H9 (cell line): ENCODE results near the gene KANK4. TPM values are rescaled to one million over a fixed set of nuclear protein-coding genes. Genes with fewer than 3 reads are reported as not detected.

Experiments
- DNase-seq: peaks from one replicate; pipeline ENCODE4 v3.0.0-alpha.2; 2017
- H2AFZ ChIP-seq: one replicate; pipeline ENCODE4 v1.6.1; 2013; ENCODE audit warnings: mild to moderate bottlenecking, low read length, control low read depth, moderate library complexity
- H2AK5ac ChIP-seq: 2 replicates; pipeline ENCODE4 v1.6.1; 2013; ENCODE audit warnings: low read length, control low read depth, mixed read lengths; ENCODE audit not compliant: insufficient read length
- H2BK120ac ChIP-seq: one replicate; pipeline ENCODE4 v1.6.1; 2013; ENCODE audit warnings: low read depth, mild to moderate bottlenecking, low read length, control low read depth, inconsistent platforms; ENCODE audit not compliant: poor library complexity, severe bottlenecking
- H2BK12ac ChIP-seq: 2 replicates; pipeline ENCODE4 v1.6.1; 2013; ENCODE audit warnings: low read length, control low read depth, mixed read lengths, low read depth; ENCODE audit not compliant: insufficient read length
- H2BK15ac ChIP-seq: 2 replicates; pipeline ENCODE4 v1.6.1; 2013; ENCODE audit warnings: low read depth, low read length, control low read depth
- H2BK20ac ChIP-seq: one replicate; pipeline ENCODE4 v1.6.1; 2013; ENCODE audit warnings: low read depth, mild to moderate bottlenecking, low read length, control low read depth, inconsistent platforms; ENCODE audit not compliant: poor library complexity, severe bottlenecking
- H2BK5ac ChIP-seq: 2 replicates; pipeline ENCODE4 v1.6.1; 2013; ENCODE audit warnings: low read length, control low read depth, mixed read lengths; ENCODE audit not compliant: insufficient read length
- H3K14ac ChIP-seq: 2 replicates; pipeline ENCODE4 v1.6.1; 2013; ENCODE audit warnings: low read length, control low read depth; ENCODE audit not compliant: insufficient read depth
- H3K18ac ChIP-seq: 2 replicates; pipeline ENCODE4 v1.6.1; 2013; ENCODE audit warnings: low read depth, mild to moderate bottlenecking, mixed read lengths, low read length, control low read depth; ENCODE audit not compliant: insufficient read length
- H3K23ac ChIP-seq: 2 replicates; pipeline ENCODE4 v1.6.1; 2013; ENCODE audit warnings: low read length, control low read depth, mixed read lengths, low read depth; ENCODE audit not compliant: insufficient read length
- H3K23me2 ChIP-seq: 2 replicates; pipeline ENCODE4 v1.6.1; 2013; ENCODE audit warnings: low read depth, mild to moderate bottlenecking, mixed read lengths, low read length, control low read depth; ENCODE audit not compliant: insufficient read length, poor library complexity, severe bottlenecking
- H3K27ac ChIP-seq: 2 replicates; pipeline ENCODE4 v1.5.1; 2013; ENCODE audit warnings: low read length, control low read depth, mixed read lengths, low read depth; ENCODE audit not compliant: insufficient read length
- H3K27me3 ChIP-seq: 2 replicates; pipeline ENCODE4 v1.6.1; 2013; ENCODE audit warnings: low read length, control low read depth, inconsistent platforms; ENCODE audit not compliant: insufficient read depth
- H3K4ac ChIP-seq: 2 replicates; pipeline ENCODE4 v1.6.1; 2013; ENCODE audit warnings: low read depth, mild to moderate bottlenecking, control low read depth, inconsistent platforms, low read length, moderate library complexity
- H3K4me1 ChIP-seq: 2 replicates; pipeline ENCODE4 v1.6.1; 2013; ENCODE audit warnings: low read length, control low read depth, inconsistent platforms; ENCODE audit not compliant: insufficient read depth
- H3K4me2 ChIP-seq: 2 replicates; pipeline ENCODE4 v1.6.1; 2013; ENCODE audit warnings: low read length, control low read depth, mixed read lengths; ENCODE audit not compliant: insufficient read length, insufficient read depth
- H3K56ac ChIP-seq: 2 replicates; pipeline ENCODE4 v1.6.1; 2013; ENCODE audit warnings: low read depth, mild to moderate bottlenecking, mixed read lengths, low read length, control low read depth; ENCODE audit not compliant: insufficient read length
- H3K79me1 ChIP-seq: 2 replicates; pipeline ENCODE4 v1.6.1; 2013; ENCODE audit warnings: low read depth, mild to moderate bottlenecking, moderate library complexity, low read length, control low read depth, inconsistent platforms; ENCODE audit not compliant: insufficient read depth, poor library complexity, severe bottlenecking
- H3K79me2 ChIP-seq: 2 replicates; pipeline ENCODE4 v1.6.1; 2013; ENCODE audit warnings: low read length, control low read depth, inconsistent platforms; ENCODE audit not compliant: insufficient read depth
- H3K9ac ChIP-seq: 2 replicates; pipeline ENCODE4 v1.6.1; 2013; ENCODE audit warnings: low read length, control low read depth, mixed read lengths; ENCODE audit not compliant: insufficient read length; ENCODE audit errors: extremely low read depth
- H3K9me3 ChIP-seq: one replicate; pipeline ENCODE4 v1.6.1; 2013; ENCODE audit warnings: low read depth, low read length, inconsistent platforms; ENCODE audit not compliant: control insufficient read depth
- H3T11ph ChIP-seq: one replicate; pipeline ENCODE4 v1.6.1; 2013; ENCODE audit warnings: mild to moderate bottlenecking, low read length, control low read depth, inconsistent platforms
- H4K20me1 ChIP-seq: one replicate; pipeline ENCODE4 v1.6.1; 2013; ENCODE audit not compliant: control insufficient read depth, insufficient read length, insufficient read depth
- H4K5ac ChIP-seq: 2 replicates; pipeline ENCODE4 v1.6.1; 2013; ENCODE audit warnings: low read depth, mild to moderate bottlenecking, mixed read lengths, low read length, control low read depth; ENCODE audit not compliant: insufficient read length
- H4K8ac ChIP-seq: replicated peaks from 2 replicates; pipeline ENCODE4 v1.6.1; 2013; ENCODE audit warnings: low read length, control low read depth, mixed read lengths, low read depth; ENCODE audit not compliant: insufficient read length
- H4K91ac ChIP-seq: 2 replicates; pipeline ENCODE4 v1.6.1; 2013; ENCODE audit warnings: low read depth, mild to moderate bottlenecking, moderate library complexity, mixed read lengths, low read length, control low read depth; ENCODE audit not compliant: insufficient read length
- H3K27ac Mint-ChIP-seq, 3 experiments: 2 replicates in 2 of 3; 3 replicates in 1 of 3; pipeline ENCODE4 v1.8.0; 2020 to 2021; ENCODE audit warnings: mixed read lengths in 3 of 3, mild to moderate bottlenecking in 1 of 3, moderate library complexity in 1 of 3
- H3K27me3 Mint-ChIP-seq: 2 replicates; pipeline ENCODE4 v1.8.0; 2021; ENCODE audit warnings: low read depth, mild to moderate bottlenecking, moderate library complexity, mixed read lengths
- H3K36me3 Mint-ChIP-seq, 3 experiments: 2 replicates in 2 of 3; 3 replicates in 1 of 3; pipeline ENCODE4 v1.8.0; 2020 to 2021; ENCODE audit warnings: low read depth in 3 of 3, mixed read lengths in 3 of 3; ENCODE audit not compliant: insufficient read depth in 1 of 3
- H3K4me1 Mint-ChIP-seq, 2 experiments: 2 replicates each; pipeline ENCODE4 v1.8.0; 2020; ENCODE audit warnings: mixed read lengths in 2 of 2
- H3K4me3 Mint-ChIP-seq, 2 experiments: 2 replicates in 1 of 2; 3 replicates in 1 of 2; pipeline ENCODE4 v1.8.0; 2020 to 2021; ENCODE audit warnings: mild to moderate bottlenecking in 2 of 2, mixed read lengths in 2 of 2, moderate library complexity in 1 of 2
- H3K9me3 Mint-ChIP-seq, 2 experiments: 2 replicates in 1 of 2; 3 replicates in 1 of 2; pipeline ENCODE4 v1.8.0; 2020; ENCODE audit warnings: mild to moderate bottlenecking in 2 of 2, mixed read lengths in 2 of 2, moderate library complexity in 1 of 2
- WGBS: extraction: QIAGEN DNeasy Blood & Tissue Kit; methylation state at CpG from one replicate; pipeline ENCODE4 v1.1.7; 2013; ENCODE audit warnings: missing lambda C conversion rate, low lambda C conversion rate, mixed read lengths; ENCODE audit not compliant: insufficient read length; ENCODE audit errors: extremely low coverage; 5-methylcytosine and 5-hydroxymethylcytosine counted together
- total RNA-seq: library from RNA; stranded (reverse); gene quantifications from 2 replicates; pipeline ENCODE4 v1.2.1, GENCODE V29; 2021
- TF ChIP-seq, protein P1 (sequence below): fragments of 200-600 bp; sonication (generic); conservative IDR thresholded peaks from 3 replicates; pipeline ENCODE4 v1.8.0; 2021; ENCODE audit warnings: antibody characterized with exemption, mild to moderate bottlenecking

The KANK4 gene
- total RNA-seq, 1 experiment from 2014 or later = 0.15 TPM

- Histone ChIP-seq H3K4ac (no peak overlapping the region), H3K23me2 (no peaks in the 10 kb centered on the region), H2BK5ac (no peak overlapping the region), H3K56ac (no peak overlapping the region), H3K4me1 (no peaks in the 10 kb centered on the region), H4K5ac (no peak overlapping the region), H4K91ac (no peak overlapping the region), H3K18ac (no peak overlapping the region), H3K79me1 (no peaks in the 10 kb centered on the region), H3K27me3 (no peaks in the 10 kb centered on the region), H3K9me3 (no peaks in the 10 kb centered on the region), H3K23ac (no peak overlapping the region), H2AFZ (no peak overlapping the region), H2BK15ac (no peak overlapping the region), H4K20me1 (no peaks in the 10 kb centered on the region), H3T11ph (no peak overlapping the region), H2BK12ac (no peak overlapping the region), H2AK5ac (no peak overlapping the region), H3K27ac (no peak overlapping the region), H3K9ac (no peak overlapping the region), H3K14ac (no peak overlapping the region), H3K4me2 (no peak overlapping the region), H2BK20ac (no peak overlapping the region), H2BK120ac (no peak overlapping the region), H3K79me2 (no peaks in the 10 kb centered on the region), H4K8ac (no peak overlapping the region)
- Mint-ChIP-seq H3K27me3 (no peaks in the 10 kb centered on the region), H3K4me3 (no peak overlapping the region), H3K9me3 (no peaks in the 10 kb centered on the region; a peak in 1 of 5 replicates), H3K27ac (0 out of 7 replicates have a peak overlapping the region, but pooled peaks of 1 of the 3 experiments have one; percentile 13), H3K4me1 (no peaks in the 10 kb centered on the region), H3K36me3 (no peaks in the 10 kb centered on the region)
- no CpG with 5 or more reads among the region's 11 CpGs for WGBS
- TF ChIP-seq, protein P1, sequence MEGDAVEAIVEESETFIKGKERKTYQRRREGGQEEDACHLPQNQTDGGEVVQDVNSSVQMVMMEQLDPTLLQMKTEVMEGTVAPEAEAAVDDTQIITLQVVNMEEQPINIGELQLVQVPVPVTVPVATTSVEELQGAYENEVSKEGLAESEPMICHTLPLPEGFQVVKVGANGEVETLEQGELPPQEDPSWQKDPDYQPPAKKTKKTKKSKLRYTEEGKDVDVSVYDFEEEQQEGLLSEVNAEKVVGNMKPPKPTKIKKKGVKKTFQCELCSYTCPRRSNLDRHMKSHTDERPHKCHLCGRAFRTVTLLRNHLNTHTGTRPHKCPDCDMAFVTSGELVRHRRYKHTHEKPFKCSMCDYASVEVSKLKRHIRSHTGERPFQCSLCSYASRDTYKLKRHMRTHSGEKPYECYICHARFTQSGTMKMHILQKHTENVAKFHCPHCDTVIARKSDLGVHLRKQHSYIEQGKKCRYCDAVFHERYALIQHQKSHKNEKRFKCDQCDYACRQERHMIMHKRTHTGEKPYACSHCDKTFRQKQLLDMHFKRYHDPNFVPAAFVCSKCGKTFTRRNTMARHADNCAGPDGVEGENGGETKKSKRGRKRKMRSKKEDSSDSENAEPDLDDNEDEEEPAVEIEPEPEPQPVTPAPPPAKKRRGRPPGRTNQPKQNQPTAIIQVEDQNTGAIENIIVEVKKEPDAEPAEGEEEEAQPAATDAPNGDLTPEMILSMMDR = no peak
- no peak for DNase-seq
Measured at GRCh38 chr1:62358665-62359373, 39.6 kb upstream of the KANK4 start.
